DOHH2 (cell line): ENCODE measurements around the gene FBXL17.

ENCODE experiments used
- EZH2phosphoT487 ChIP-seq: fragments of 200-600 bp; sonication (generic); IDR thresholded peaks from 2 replicates; pipeline ENCODE4 v1.6.1; 2017; ENCODE audit warnings: borderline replicate concordance, mild to moderate bottlenecking, antibody characterized with exemption, low read length, moderate library complexity, mixed read lengths
- TF ChIP-seq, protein P1 (sequence below): fragments of 200-600 bp; sonication (generic); IDR thresholded peaks from one replicate; pipeline ENCODE4 v1.5.1; 2014; ENCODE audit warnings: antibody characterized with exemption, mild to moderate bottlenecking, low read depth, low read length; ENCODE audit not compliant: poor library complexity, severe bottlenecking

DNA sequence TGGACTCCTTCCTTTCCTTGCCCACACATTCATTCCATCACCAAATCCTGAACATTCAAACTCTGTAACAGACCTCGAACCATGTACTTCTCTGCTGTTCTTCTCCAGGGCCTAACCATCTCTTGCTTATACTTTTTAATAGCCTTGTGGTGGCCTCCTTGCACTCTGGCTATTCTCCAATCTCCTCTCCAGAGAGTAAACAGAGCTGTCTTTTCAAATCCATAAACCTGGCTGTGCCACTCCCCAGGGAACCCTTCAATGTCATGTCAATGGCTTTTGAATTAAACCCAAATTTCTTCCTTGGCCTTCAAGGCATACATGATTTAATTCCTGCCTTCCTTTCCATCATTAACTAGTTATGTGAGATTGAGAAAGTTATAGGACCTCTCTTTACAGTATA is 433.5 kb downstream of the FBXL17 start:
- TF ChIP-seq, protein P1, sequence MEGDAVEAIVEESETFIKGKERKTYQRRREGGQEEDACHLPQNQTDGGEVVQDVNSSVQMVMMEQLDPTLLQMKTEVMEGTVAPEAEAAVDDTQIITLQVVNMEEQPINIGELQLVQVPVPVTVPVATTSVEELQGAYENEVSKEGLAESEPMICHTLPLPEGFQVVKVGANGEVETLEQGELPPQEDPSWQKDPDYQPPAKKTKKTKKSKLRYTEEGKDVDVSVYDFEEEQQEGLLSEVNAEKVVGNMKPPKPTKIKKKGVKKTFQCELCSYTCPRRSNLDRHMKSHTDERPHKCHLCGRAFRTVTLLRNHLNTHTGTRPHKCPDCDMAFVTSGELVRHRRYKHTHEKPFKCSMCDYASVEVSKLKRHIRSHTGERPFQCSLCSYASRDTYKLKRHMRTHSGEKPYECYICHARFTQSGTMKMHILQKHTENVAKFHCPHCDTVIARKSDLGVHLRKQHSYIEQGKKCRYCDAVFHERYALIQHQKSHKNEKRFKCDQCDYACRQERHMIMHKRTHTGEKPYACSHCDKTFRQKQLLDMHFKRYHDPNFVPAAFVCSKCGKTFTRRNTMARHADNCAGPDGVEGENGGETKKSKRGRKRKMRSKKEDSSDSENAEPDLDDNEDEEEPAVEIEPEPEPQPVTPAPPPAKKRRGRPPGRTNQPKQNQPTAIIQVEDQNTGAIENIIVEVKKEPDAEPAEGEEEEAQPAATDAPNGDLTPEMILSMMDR = no peak
- no peak for TF ChIP-seq EZH2phosphoT487
